Trophoblast cell (in vitro differentiated cells and primary cell): ENCODE measurements around the gene POU2AF1.

ENCODE experiments used
- DNase-seq, 2 donors: peaks; one replicate each; pipeline ENCODE4 v3.0.0-alpha.2; 2016
- H2AFZ ChIP-seq: 2 replicates; pipeline ENCODE4 v1.6.1; 2013; ENCODE audit warnings: low read length, moderate library complexity, mild to moderate bottlenecking; ENCODE audit not compliant: insufficient read depth, poor library complexity
- H2AK5ac ChIP-seq: 2 replicates; pipeline ENCODE4 v1.6.1; 2013; ENCODE audit warnings: mild to moderate bottlenecking, low read length
- H2BK120ac ChIP-seq: 2 replicates; pipeline ENCODE4 v1.6.1; 2013; ENCODE audit warnings: low read length, mild to moderate bottlenecking, moderate library complexity; ENCODE audit not compliant: insufficient read depth, poor library complexity
- H2BK12ac ChIP-seq: 2 replicates; pipeline ENCODE4 v1.6.1; 2013; ENCODE audit warnings: mild to moderate bottlenecking, low read length, moderate library complexity
- H2BK5ac ChIP-seq: 2 replicates; pipeline ENCODE4 v1.6.1; 2013; ENCODE audit warnings: low read length, low read depth, moderate library complexity, mild to moderate bottlenecking; ENCODE audit not compliant: poor library complexity
- H3K14ac ChIP-seq: 2 replicates; pipeline ENCODE4 v1.6.1; 2013; ENCODE audit warnings: mild to moderate bottlenecking, low read length
- H3K18ac ChIP-seq: 2 replicates; pipeline ENCODE4 v1.6.1; 2013; ENCODE audit warnings: mild to moderate bottlenecking, low read length
- H3K23ac ChIP-seq: 2 replicates; pipeline ENCODE4 v1.6.1; 2013; ENCODE audit warnings: low read length
- H3K27ac ChIP-seq: 2 replicates; pipeline ENCODE4 v1.5.1; 2013; ENCODE audit warnings: low read depth, mild to moderate bottlenecking, inconsistent platforms, low read length, moderate library complexity
- H3K27me3 ChIP-seq: 2 replicates; pipeline ENCODE4 v1.6.1; 2013; ENCODE audit warnings: inconsistent platforms, mild to moderate bottlenecking, low read length, moderate library complexity; ENCODE audit not compliant: insufficient read depth
- H3K36me3 ChIP-seq, 2 experiments: 1 replicate in 1 of 2; 2 replicates in 1 of 2; pipeline ENCODE4 v1.6.1; 2013; ENCODE audit warnings: low read length in 2 of 2, mild to moderate bottlenecking in 2 of 2, moderate library complexity in 1 of 2; ENCODE audit not compliant: insufficient read depth in 2 of 2, control insufficient read depth in 1 of 2
- H3K4ac ChIP-seq: 2 replicates; pipeline ENCODE4 v1.6.1; 2013; ENCODE audit warnings: low read depth, mild to moderate bottlenecking, low read length, moderate library complexity
- H3K4me1 ChIP-seq, 2 experiments: 1 replicate in 1 of 2; 2 replicates in 1 of 2; pipeline ENCODE4 v1.6.1; 2013; ENCODE audit warnings: low read length in 2 of 2, mild to moderate bottlenecking in 2 of 2, moderate library complexity in 1 of 2; ENCODE audit not compliant: insufficient read depth in 2 of 2, control insufficient read depth in 1 of 2
- H3K4me2 ChIP-seq: 2 replicates; pipeline ENCODE4 v1.6.1; 2013; ENCODE audit warnings: inconsistent platforms, mild to moderate bottlenecking, low read length, moderate library complexity
- H3K4me3 ChIP-seq: 2 replicates; pipeline ENCODE4 v1.5.1; 2013; ENCODE audit warnings: mild to moderate bottlenecking, low read depth, low read length, inconsistent platforms
- H3K79me1 ChIP-seq: one replicate; pipeline ENCODE4 v1.6.1; 2013; ENCODE audit warnings: low read length
- H3K79me2 ChIP-seq: 2 replicates; pipeline ENCODE4 v1.6.1; 2013; ENCODE audit warnings: low read length, mild to moderate bottlenecking; ENCODE audit not compliant: control insufficient read depth, insufficient read depth, poor library complexity
- H3K9ac ChIP-seq: 2 replicates; pipeline ENCODE4 v1.6.1; 2013; ENCODE audit warnings: mild to moderate bottlenecking, low read length
- H3K9me3 ChIP-seq: 2 replicates; pipeline ENCODE4 v1.6.1; 2013; ENCODE audit warnings: low read depth, mild to moderate bottlenecking, control low read depth, inconsistent platforms, low read length; ENCODE audit not compliant: insufficient read depth
- H4K12ac ChIP-seq: 2 replicates; pipeline ENCODE4 v1.6.1; 2013; ENCODE audit warnings: low read depth, mild to moderate bottlenecking, low read length, moderate library complexity
- H4K8ac ChIP-seq: 2 replicates; pipeline ENCODE4 v1.6.1; 2013; ENCODE audit warnings: low read depth, mild to moderate bottlenecking, low read length, moderate library complexity
- H4K91ac ChIP-seq: one replicate; pipeline ENCODE4 v1.6.1; 2013; ENCODE audit warnings: low read depth, mild to moderate bottlenecking, low read length, moderate library complexity
- WGBS: extraction: QIAGEN DNeasy Blood & Tissue Kit; methylation state at CpG from one replicate; pipeline ENCODE4 v1.1.7; 2013; ENCODE audit warnings: missing lambda C conversion rate; ENCODE audit not compliant: insufficient read length, insufficient coverage; ENCODE audit errors: extremely low coverage; 5-methylcytosine and 5-hydroxymethylcytosine counted together

POU2AF1 gene

GRCh38 chr11:111408789-111409727 lies 30.0 kb upstream of the POU2AF1 start:
- H3K36me3 ChIP-seq, result no peaks in the 10 kb centered on the region
- H3K27ac ChIP-seq, result no peak overlapping the region
- DNase-seq, result no peak
- H2AFZ ChIP-seq, result no peak overlapping the region
- H3K23ac ChIP-seq, result no peak overlapping the region
- no peak overlapping the region for H4K8ac ChIP-seq
- H3K27me3 ChIP-seq, result no peaks in the 10 kb centered on the region
- no peak overlapping the region for H3K4ac ChIP-seq
- no peak overlapping the region for H3K14ac ChIP-seq
- no peak overlapping the region for H2BK120ac ChIP-seq
- WGBS, result no CpG with 5 or more reads among the region's 6 CpGs
- H2BK12ac ChIP-seq, result no peak overlapping the region
- H3K4me1 ChIP-seq, result no peaks in the 10 kb centered on the region
- no peaks in the 10 kb centered on the region for H3K9me3 ChIP-seq
- no peak overlapping the region for H3K4me3 ChIP-seq
- no peak overlapping the region for H2BK5ac ChIP-seq
- H2AK5ac ChIP-seq, result no peak overlapping the region
- H3K4me2 ChIP-seq, result no peak overlapping the region
- no peak overlapping the region for H3K9ac ChIP-seq
- no peak overlapping the region for H4K91ac ChIP-seq
- no peak overlapping the region for H4K12ac ChIP-seq
- no peaks in the 10 kb centered on the region for H3K79me2 ChIP-seq
- no peak overlapping the region for H3K18ac ChIP-seq
- no peaks in the 10 kb centered on the region for H3K79me1 ChIP-seq

GRCh38 chr11:111407652-111408051 lies 28.6 kb upstream of the POU2AF1 start:
- no peaks in the 10 kb centered on the region for H3K36me3 ChIP-seq
- WGBS, result no CpG with 5 or more reads among the region's 2 CpGs

GRCh38 chr11:111406589-111406988 lies 27.5 kb upstream of the POU2AF1 start:
- H2BK120ac ChIP-seq, result no peak overlapping the region
- no peak overlapping the region for H3K18ac ChIP-seq
- no peak overlapping the region for H3K4me3 ChIP-seq
- H3K9me3 ChIP-seq, result no peaks in the 10 kb centered on the region
- no peak overlapping the region for H2BK12ac ChIP-seq
- H3K36me3 ChIP-seq, result no peaks in the 10 kb centered on the region
- H4K12ac ChIP-seq, result no peak overlapping the region
- no peaks in the 10 kb centered on the region for H3K4me1 ChIP-seq
- no peaks in the 10 kb centered on the region for H3K79me2 ChIP-seq
- no CpG with 5 or more reads among the region's 1 CpG for WGBS
- no peak overlapping the region for H2BK5ac ChIP-seq
- H3K14ac ChIP-seq, result no peak overlapping the region
- no peak overlapping the region for H2AFZ ChIP-seq
- no peak overlapping the region for H3K4ac ChIP-seq
- H3K23ac ChIP-seq, result no peak overlapping the region
- no peaks in the 10 kb centered on the region for H3K79me1 ChIP-seq
- H2AK5ac ChIP-seq, result no peak overlapping the region
- no peak overlapping the region for H4K8ac ChIP-seq
- H3K9ac ChIP-seq, result no peak overlapping the region
- H4K91ac ChIP-seq, result no peak overlapping the region
- no peak overlapping the region for H3K27ac ChIP-seq
- no peaks in the 10 kb centered on the region for H3K27me3 ChIP-seq
- no peak overlapping the region for H3K4me2 ChIP-seq
- DNase-seq, result no peak

More at GRCh38 chr11:111407652-111408051, 28.6 kb upstream of the POU2AF1 start:
- Histone ChIP-seq H3K4me3 (no peak overlapping the region), H3K79me1 (no peaks in the 10 kb centered on the region), H2BK5ac (no peak overlapping the region), H3K4me2 (no peak overlapping the region), H2AK5ac (no peak overlapping the region), H3K14ac (no peak overlapping the region), H4K12ac (no peak overlapping the region), H4K8ac (no peak overlapping the region), H3K27ac (no peak overlapping the region), H2AFZ (no peak overlapping the region), H3K9ac (no peak overlapping the region), H3K79me2 (no peaks in the 10 kb centered on the region), H2BK12ac (no peak overlapping the region), H3K4ac (no peak overlapping the region), H3K9me3 (no peaks in the 10 kb centered on the region), H3K18ac (no peak overlapping the region), H2BK120ac (no peak overlapping the region), H3K23ac (no peak overlapping the region), H3K27me3 (no peaks in the 10 kb centered on the region), H3K4me1 (no peaks in the 10 kb centered on the region), H4K91ac (no peak overlapping the region)
- DNase-seq, result no peak

GRCh38 chr11:111406091-111406490 lies 27.0 kb upstream of the POU2AF1 start:
- Histone ChIP-seq H3K9ac (no peak overlapping the region), H3K4me1 (no peaks in the 10 kb centered on the region), H3K4ac (no peak overlapping the region), H3K79me2 (no peaks in the 10 kb centered on the region), H4K8ac (no peak overlapping the region), H2AFZ (no peak overlapping the region), H3K4me2 (no peak overlapping the region), H3K23ac (no peak overlapping the region), H3K27me3 (no peaks in the 10 kb centered on the region), H2BK120ac (no peak overlapping the region), H4K91ac (no peak overlapping the region), H3K79me1 (no peaks in the 10 kb centered on the region), H2AK5ac (no peak overlapping the region), H3K18ac (no peak overlapping the region), H2BK5ac (no peak overlapping the region), H3K9me3 (no peaks in the 10 kb centered on the region), H3K14ac (no peak overlapping the region), H3K27ac (no peak overlapping the region), H3K36me3 (no peaks in the 10 kb centered on the region), H3K4me3 (no peak overlapping the region), H4K12ac (no peak overlapping the region), H2BK12ac (no peak overlapping the region)
- WGBS, result no CpG with 5 or more reads among the region's 2 CpGs
- no peak for DNase-seq
